Activated T-cell treated with anti-CD3 and anti-CD28 coated beads, Interleukin-2, amount 50 U/mL, for 48 hours (primary cell): ENCODE data around the gene TSPEAR.
A peak's percentile ranks its signal among the peaks of the same experiment; 100 is the strongest.
"Not testable (repeated sequence)": the region's sequence is repeated elsewhere in the genome, so short reads cannot be mapped to it uniquely, and the experiment has no call there.

Experiments used
- DNase-seq, 2 experiments: peaks; one replicate each; pipeline ENCODE4 v3.0.0-alpha.2; 2020

TSPEAR gene

DNA sequence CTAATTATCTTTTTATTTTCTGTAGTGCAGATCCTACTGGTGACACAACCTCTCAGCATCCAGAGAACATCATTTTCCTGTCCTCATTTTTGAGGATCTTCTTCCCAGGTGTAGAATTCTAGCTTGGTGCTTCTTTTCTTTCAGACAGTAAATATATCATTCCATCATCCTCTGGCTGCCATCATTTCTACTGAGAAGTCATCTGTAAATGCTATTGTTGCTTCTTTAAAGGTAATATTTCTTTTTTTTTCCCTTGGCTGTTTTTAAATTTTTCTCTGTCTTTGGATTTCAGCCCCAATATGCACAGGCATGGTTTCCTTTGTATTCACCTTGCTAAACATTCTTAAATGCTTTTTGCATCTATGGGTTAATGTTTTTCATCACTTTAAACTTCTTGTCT lies 87.8 kb downstream of the TSPEAR start:
- no peak for DNase-seq

- DNase-seq, result no peak
Measured at GRCh38 chr21:44619886-44620285, 91.5 kb downstream of the TSPEAR start.

- peak; percentile 38 to 51 for DNase-seq
Measured at GRCh38 chr21:44618909-44619308, 92.5 kb downstream of the TSPEAR start.

DNA sequence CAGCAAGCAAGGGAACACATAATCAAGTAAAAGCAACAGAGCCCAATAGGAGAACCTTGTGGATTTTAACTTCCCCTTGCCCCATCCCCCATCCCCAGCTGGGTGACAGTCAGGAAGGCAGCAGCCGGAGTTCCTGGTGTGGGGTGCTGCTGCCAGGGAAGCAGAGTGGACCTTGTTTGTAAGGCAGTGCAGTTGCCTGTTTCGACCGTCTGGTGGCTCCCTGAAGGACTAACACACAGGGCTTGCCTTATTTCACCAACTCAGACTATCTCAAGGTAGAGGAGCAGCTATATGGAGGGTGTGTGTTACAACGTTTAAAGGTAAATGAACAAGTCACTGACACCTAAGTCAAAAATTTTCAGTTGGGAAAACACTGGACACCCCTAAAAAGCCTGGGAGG lies 92.9 kb downstream of the TSPEAR start:
- peak; percentile 32 to 37 for DNase-seq

DNA sequence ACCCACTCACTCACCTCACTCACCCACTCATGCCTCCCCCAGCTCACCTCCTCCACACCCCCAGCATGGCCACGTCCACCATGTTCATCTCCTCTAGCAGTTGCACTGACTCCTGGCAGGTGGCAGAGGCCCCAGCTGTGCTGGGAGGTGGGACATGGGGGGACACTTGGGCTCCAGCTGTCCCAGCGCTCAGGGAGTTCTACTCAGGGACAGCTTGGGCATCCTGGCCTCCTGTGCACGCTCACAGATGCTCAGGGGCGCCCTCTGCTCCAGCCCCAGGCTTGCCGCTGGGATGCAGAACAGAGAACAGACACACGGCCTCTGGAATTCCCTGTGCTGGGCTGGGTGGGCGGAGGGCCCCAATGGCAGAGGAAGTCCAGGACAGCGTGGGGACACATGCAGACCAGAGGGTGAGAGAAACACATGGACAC lies 94.3 kb downstream of the TSPEAR start:
- no peak for DNase-seq

- DNase-seq, result no peak
Measured at GRCh38 chr21:44616591-44616926, 94.8 kb downstream of the TSPEAR start.

GRCh38 chr21:44615911-44616590 lies 95.3 kb downstream of the TSPEAR start:
- peak in 1 of 2 experiments; percentile 11 for DNase-seq

DNA sequence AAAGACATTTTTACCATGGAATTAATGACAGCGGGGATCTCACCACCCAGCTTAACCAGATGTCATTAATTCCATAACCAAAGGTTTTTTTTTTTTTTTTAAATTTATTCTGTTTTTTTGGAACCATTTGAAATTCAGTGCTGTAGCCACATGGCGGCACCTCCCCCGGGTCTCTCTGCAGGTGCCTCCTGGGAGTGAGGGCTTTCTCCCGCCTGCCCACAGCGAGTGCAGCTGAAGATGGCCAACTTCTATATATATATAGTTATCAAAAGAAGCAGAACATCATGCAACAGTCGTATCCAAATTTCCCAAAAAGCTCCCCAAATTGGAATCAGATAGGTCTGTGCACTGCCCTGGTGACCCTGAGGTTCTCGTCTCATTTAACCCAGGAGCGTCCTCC lies 95.9 kb downstream of the TSPEAR start:
- no peak for DNase-seq

- no peak for DNase-seq
Measured at GRCh38 chr21:44614961-44615391, 96.4 kb downstream of the TSPEAR start.

DNA sequence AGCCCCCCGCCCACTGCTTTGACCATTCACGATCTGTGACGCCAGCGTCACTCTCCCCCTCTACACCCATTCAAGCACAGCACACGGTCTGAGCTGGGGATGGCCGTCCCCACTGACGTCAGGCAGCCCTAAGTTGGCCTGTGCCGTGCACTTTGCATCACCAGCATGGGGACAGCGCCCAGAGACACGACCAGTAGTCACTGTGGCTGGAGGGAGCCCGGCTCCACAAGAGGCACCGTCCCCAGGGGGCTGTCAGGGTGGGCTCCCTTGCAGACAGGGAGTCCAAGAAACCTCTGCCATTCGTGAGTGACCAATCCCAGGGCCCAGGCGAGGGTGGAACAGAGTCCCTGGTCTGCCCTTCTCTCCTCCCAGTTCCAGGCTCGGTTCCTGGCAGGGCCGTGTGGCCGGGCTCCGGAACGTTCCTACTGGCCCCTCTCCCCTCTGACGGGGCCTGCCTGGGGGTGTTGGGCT lies 97.2 kb downstream of the TSPEAR start:
- DNase-seq, result no peak

DNA sequence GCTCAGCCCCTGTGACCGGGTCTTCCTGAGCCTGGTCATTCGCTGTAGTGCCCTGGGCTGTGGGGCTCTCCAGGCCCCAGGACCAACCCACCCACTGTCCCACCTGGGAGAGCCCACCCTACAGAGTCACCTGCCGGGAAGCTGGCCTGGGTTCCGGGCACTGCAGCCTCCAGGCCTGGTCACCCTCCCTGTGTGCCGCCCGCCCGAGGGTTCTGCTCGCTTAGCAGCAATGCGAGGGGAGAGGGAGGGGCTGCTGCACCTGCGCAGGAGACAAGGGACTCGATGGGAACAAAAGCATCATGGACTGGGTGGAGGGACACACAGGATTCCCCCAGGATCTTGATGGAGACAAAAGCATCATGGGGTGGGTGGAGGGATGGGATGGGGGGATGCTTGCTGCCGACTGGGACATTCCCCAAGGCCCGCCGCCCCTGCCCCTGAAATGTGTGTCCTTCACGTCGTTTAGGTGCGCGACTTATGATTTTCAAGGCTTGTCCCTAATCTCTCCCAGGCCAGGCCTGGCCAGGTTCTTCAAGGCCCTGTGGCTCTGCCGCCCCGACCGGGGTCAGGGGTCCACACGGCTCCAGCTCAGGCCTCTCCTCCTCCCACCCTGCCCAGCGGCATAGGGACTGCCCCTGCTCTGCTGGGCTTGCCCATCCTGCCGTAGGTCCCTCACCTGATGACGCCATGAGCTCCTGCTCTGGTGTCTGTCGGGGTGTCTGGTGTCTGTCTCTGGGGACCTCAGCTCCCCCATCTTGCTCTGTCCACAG lies 97.8 kb downstream of the TSPEAR start:
- peak in 1 of 2 experiments; percentile 10 for DNase-seq

DNA sequence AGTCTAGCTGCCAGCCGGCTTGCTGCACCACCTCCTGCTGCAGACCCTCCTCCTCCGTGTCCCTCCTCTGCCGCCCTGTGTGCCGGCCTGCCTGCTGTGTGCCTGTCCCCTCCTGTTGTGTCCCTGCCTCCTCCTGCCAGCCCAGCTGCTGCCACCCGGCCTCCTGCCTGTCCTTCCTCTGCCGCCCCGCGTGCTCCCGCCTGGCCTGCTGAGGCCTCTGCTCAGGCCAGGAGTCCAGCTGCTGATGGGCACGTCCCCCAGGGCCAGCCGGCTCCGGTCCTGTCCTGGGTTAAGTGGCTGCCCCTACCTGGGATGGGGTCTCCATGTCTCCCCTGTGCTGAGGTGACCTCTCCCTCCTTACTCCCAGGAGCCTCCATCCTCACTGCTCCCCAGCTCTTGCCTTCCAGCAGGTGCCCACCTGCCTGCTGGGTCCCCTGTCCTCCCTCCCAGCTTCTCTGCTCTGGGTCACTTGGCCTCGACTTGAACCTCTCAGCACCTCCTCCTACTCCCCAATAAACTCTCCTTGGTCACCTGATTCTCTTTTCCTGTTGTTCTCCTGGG lies 98.6 kb downstream of the TSPEAR start:
- DNase-seq, result peak in 1 of 2 experiments; percentile 6

DNA sequence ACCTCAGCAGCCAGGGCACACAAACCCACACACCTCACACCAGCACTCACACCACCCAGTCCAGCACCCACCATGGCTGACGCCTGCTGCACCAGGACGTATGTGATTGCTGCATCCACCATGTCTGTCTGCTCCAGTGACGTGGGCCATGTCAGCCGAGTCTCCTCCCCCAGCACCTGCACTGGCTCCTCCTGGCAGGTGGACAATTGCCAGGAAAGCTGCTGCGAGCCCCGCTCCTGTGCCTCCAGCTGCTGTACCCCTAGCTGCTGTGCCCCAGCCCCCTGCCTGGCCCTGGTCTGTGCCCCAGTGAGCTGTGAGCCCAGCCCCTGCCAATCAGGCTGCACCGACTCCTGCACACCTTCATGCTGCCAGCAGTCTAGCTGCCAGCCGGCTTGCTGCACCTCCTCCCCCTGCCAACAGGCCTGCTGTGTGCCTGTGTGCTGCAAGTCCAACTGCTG lies 99.3 kb downstream of the TSPEAR start, which contains the start of gene KRTAP10-8:
TSS of gene KRTAP10-8 (plus strand) at position 51 of the 458 bp plus-strand sequence. CDS start at position 73, 22 bp downstream.
- peak in 1 of 2 experiments; percentile 5 for DNase-seq

- peak in 1 of 2 experiments; percentile 2 for DNase-seq
Measured at GRCh38 chr21:44611551-44611950, 99.8 kb downstream of the TSPEAR start.

DNA sequence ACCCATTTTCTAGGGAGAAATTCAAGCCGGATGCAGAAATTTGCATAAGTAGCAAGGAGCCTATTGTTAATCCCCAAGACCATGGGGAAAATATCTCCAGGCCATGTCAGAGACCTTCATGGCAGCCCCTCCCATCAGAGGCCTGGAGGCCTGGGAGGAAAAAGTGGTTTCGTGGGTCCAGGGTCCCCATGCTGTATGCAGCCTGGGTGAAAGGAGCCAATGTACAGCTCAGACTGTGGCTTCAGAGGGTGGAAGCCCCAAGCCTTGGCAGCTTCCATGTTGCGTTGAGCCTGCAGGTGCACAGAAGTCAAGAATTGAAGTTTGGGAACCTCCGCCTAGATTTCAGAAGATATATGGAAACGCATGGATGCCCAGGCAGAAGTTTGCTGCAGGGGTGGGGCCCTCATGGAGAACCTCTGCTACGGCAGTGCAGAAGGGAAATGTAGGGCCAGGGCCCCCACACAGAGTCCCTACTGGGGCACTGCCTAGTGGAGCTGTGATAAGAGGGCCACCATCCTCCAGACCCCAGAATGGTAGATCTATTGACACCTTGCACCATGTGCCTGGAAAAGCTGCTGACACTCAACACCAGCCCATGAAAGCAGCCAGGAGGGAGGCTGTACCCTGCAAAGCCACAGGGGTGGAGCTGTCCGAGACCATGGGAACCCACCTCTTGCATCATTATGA lies 101.1 kb downstream of the TSPEAR start:
- not testable (repeated sequence) for DNase-seq

GRCh38 chr21:44609193-44609592 lies 102.2 kb downstream of the TSPEAR start:
- no peak for DNase-seq

- no peak for DNase-seq
Measured at GRCh38 chr21:44606495-44606894, 104.9 kb downstream of the TSPEAR start.

GRCh38 chr21:44603911-44604310 lies 107.5 kb downstream of the TSPEAR start:
- no peak for DNase-seq

DNA sequence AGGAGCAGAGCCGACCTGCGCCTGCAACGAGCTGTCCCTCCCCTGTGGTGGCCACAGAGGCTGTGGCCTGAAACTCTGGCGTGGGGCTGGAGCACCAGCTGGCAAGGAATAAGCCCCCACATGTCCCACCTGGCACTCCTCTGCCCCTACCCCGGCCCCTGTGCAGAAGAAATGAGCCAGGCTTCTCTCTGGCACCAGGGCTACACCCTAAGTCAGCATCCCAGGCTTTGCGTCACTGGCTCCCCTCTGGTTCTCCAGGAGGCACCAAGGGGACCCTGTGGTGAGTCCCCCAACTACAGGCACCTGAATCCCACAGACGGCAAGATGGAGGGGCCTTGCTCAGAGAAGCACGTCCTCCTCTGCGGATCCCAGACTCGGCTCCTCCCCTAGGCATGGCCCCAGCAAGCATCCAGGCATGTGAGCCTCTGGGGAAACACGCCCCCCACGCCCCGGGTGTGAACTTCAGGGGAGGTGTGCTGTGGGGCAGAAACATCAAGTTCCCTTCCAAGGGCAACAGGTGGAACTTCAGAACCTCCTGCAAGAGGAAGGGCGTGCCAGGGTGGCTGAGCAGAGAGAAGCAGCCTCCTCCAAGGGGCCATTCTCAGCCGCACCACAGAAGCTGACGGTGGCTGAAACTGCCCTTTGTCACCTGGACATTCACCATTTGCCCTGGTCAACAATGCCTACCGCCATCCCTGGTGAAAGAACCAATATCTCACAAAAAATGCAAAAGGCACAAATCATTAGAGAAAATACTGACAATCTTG lies 108.1 kb downstream of the TSPEAR start:
- no peak for DNase-seq

GRCh38 chr21:44602463-44602850 lies 108.9 kb downstream of the TSPEAR start:
- no peak for DNase-seq

DNA sequence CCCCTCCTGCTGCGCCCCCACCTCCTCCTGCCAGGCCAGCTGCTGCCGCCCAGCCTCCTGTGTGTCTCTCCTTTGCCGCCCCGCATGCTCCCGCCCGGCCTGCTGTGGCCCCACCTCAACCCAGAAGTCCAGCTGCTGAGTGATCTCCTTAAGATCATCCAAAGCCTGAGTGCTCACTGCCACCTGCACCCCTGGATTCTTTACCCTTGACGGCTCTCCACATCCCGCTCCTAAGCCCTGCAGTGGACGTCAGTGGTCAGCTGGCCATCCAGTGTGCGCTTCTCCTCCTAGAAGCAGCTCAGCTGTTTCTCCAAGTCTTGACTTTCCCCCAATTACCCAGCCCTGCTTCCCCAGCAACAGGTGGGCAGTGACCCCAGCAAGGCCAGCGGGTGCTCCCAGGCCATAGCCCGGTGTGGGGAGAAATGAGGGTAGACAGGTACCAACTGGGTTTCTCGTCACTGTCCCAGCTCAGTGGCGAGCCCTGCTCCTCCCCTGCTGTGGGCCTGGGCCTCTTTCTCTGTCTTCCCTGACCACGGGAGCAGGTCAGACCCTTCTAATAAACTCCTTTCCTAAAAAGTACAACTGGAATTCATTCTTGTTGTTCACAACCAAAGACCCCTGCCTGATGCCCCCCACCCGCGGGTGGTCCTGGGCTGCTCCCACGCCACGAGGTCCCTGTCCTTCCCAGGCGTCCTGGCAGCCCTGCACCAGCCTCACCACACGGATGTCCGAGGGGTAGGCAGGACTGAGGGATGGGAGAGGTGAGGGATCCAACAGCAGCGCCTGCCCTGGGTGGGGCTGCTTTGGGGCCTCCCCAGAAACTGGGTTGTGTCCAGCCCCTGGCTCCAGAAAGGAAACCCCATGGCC lies 109.5 kb downstream of the TSPEAR start:
- DNase-seq, result no peak
